ENCODE data around the gene ATE1. TPM values are rescaled to one million over a fixed set of nuclear protein-coding genes. Genes with fewer than 3 reads are reported as not detected.
A peak's percentile ranks its signal among the peaks of the same experiment; 100 is the strongest.

The ATE1 gene
- total and polyA plus RNA-seq, 3 experiments from 2014 or later: 24.8 to 34.2 (median 32.0) TPM

DNA sequence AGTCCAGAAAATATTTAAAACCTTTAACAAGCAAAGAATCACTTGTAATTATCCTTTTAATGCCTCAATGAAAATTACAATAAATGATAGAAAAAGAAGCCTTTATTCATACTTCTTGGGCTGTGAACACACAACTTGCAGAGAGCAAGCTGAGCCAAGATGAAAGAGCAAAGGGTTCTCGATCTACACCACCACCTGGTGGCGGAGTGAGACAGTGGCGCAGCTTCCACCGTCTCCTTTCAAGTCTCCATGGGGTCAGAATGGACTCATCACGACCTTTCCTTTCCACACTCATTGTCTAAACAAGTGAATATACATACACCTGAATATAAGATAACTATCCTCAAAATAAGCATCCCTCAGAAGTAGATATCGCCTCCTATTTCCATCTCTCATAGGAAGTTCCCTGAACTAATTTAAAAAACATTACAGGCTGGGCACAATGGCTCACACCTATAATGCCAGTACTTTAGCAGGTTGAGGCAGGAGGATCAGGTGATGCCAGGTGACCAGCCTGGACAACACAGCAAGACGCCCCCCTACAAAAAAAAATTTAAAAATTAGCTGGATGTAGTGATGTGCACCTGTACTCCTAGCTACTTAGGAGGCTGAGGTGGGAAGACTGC, 40.7 kb downstream of the ATE1 start:
- Histone ChIP-seq H3K27ac (ENCODE audit: low read depth, low read length) (no peak overlapping the region), H3K27me3 (ENCODE audit: insufficient read depth, low read length, poor library complexity, severe bottlenecking) (no peaks in the 10 kb centered on the region), H3K36me3 (ENCODE audit: insufficient read depth, low read length) (no peaks in the 10 kb centered on the region), H3K4me1 (ENCODE audit: insufficient read depth, low read length) (no peaks in the 10 kb centered on the region), H3K4me3 (ENCODE audit: low read length) (no peak overlapping the region), H3K9me3 (ENCODE audit: low read length) (no peaks in the 10 kb centered on the region)
- CTCF ChIA-PET: interaction anchor here (1.1 to 1.5 kb wide), 3 partner anchors 14 to 938 kb away, joined by 3 to 6 read pairs (median 4); no protein-coding TSS in a partner anchor
- no peaks in the 10 kb centered on the region for H3K27me3 Mint-ChIP-seq
- no peak overlapping the region for H3K4me3 Mint-ChIP-seq
- POLR2A ChIA-PET: no interaction called here
- H3K4me1 Mint-ChIP-seq: peaks cover 0 to 1% (median 0%) of the 10 kb centered on the region in 3 donors
- H3K9me3 Mint-ChIP-seq: no peaks in the 10 kb centered on the region
- peaks cover 0 to 33% (median 15%) of the 10 kb centered on the region in 3 donors for H3K36me3 Mint-ChIP-seq
- H3K27ac Mint-ChIP-seq: peak overlapping the region in 1 of 8 donors; percentile 43
- DNase-seq: peak in 4 of 5 donors; percentile 5 to 49 (median 8)

DNA sequence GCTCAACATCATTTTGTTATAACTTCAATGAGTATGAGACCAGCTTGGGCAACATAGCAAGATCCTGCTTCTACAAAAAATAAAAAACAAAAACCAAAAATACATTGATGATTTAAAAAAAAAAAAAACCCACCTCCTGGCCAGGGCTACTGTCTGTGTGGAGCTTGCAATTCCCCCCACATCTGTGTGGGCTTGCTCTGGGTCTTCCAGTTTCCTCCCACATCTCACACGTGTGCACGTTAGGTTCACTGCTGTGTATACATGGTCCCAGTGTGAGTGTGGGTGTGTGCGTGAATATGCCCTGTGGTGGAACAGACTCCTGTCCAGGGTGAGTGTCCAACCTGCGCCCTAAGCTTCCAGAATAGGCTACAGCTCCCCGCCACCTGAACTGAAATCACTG, 41.6 kb downstream of the ATE1 start:
- no peak overlapping the region for H3K27ac ChIP-seq (ENCODE audit: low read depth, low read length)
- no peaks in the 10 kb centered on the region for H3K9me3 ChIP-seq (ENCODE audit: low read length)
- H3K4me1 ChIP-seq (ENCODE audit: insufficient read depth, low read length): no peaks in the 10 kb centered on the region
- ChIA-PET POLR2A (no interaction called here), CTCF (interaction anchor here (1.1 kb wide), 2 partner anchors 14 to 937 kb away, joined by 3 read pairs; no protein-coding TSS in a partner anchor)
- Mint-ChIP-seq H3K27me3 (no peaks in the 10 kb centered on the region), H3K4me3 (no peak overlapping the region), H3K36me3 (peaks cover 0 to 28% (median 15%) of the 10 kb centered on the region in 3 donors), H3K9me3 (no peaks in the 10 kb centered on the region), H3K27ac (no peak overlapping the region), H3K4me1 (peaks cover 0 to 1% (median 0%) of the 10 kb centered on the region in 3 donors)
- no peaks in the 10 kb centered on the region for H3K27me3 ChIP-seq (ENCODE audit: insufficient read depth, low read length, poor library complexity, severe bottlenecking)
- no peak for DNase-seq
- no peaks in the 10 kb centered on the region for H3K36me3 ChIP-seq (ENCODE audit: insufficient read depth, low read length)
- no peak overlapping the region for H3K4me3 ChIP-seq (ENCODE audit: low read length)

DNA sequence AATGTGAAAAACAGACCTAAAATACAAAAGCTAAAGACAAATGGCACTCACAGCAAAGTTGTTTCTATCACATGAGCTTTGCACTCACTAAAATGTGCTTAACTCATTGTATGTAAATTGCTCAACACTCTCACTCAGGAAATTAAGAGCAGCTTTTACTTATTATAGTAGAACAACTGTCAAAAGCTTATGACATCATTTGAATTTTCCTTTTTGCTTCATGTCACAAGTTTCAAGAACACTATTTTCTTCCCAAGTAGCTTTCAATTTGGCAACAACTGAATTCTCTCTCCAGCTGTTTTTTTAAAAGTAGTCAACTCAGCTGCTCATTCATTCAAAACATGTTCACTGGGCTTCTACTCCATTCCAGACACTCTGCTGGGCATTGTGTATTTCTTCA, 46.9 kb downstream of the ATE1 start:
- Mint-ChIP-seq H3K36me3 (peaks cover 0 to 37% (median 20%) of the 10 kb centered on the region in 3 donors), H3K4me1 (peaks cover 0 to 5% (median 0%) of the 10 kb centered on the region in 3 donors), H3K4me3 (no peak overlapping the region), H3K9me3 (no peaks in the 10 kb centered on the region), H3K27me3 (no peaks in the 10 kb centered on the region), H3K27ac (no peak overlapping the region)
- no peak overlapping the region for H3K4me3 ChIP-seq (ENCODE audit: low read length)
- DNase-seq: no peak
- no peaks in the 10 kb centered on the region for H3K4me1 ChIP-seq (ENCODE audit: insufficient read depth, low read length)
- H3K9me3 ChIP-seq (ENCODE audit: low read length): no peaks in the 10 kb centered on the region
- POLR2A ChIA-PET: no interaction called here
- no peaks in the 10 kb centered on the region for H3K27me3 ChIP-seq (ENCODE audit: insufficient read depth, low read length, poor library complexity, severe bottlenecking)
- no peak overlapping the region for H3K27ac ChIP-seq (ENCODE audit: low read depth, low read length)
- no peaks in the 10 kb centered on the region for H3K36me3 ChIP-seq (ENCODE audit: insufficient read depth, low read length)
- CTCF ChIA-PET: no interaction called here

DNA sequence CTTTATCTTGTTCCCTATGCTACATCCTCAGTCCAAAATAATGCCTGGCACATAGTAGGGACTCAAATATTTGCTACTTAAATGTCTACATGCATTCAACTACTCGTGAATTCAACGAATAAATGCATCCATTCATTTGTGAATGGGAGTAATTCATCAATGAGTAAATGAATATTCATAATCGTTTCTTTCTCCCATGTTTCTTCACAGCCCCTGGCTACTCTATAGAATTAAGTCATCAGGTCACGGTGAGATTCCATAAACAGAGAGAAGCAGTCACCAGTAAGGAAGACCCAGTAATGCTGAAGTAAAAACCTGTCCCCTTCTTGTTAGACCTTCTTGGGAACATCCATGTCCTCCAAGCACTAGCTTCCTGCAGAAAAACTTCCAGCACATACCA, 48.4 kb downstream of the ATE1 start:
- no peaks in the 10 kb centered on the region for H3K27me3 Mint-ChIP-seq
- H3K4me3 Mint-ChIP-seq: no peak overlapping the region
- peaks cover 0 to 39% (median 20%) of the 10 kb centered on the region in 3 donors for H3K36me3 Mint-ChIP-seq
- Histone ChIP-seq H3K27me3 (ENCODE audit: insufficient read depth, low read length, poor library complexity, severe bottlenecking) (no peaks in the 10 kb centered on the region), H3K9me3 (ENCODE audit: low read length) (no peaks in the 10 kb centered on the region), H3K4me1 (ENCODE audit: insufficient read depth, low read length) (no peaks in the 10 kb centered on the region), H3K4me3 (ENCODE audit: low read length) (no peak overlapping the region), H3K27ac (ENCODE audit: low read depth, low read length) (no peak overlapping the region), H3K36me3 (ENCODE audit: insufficient read depth, low read length) (no peaks in the 10 kb centered on the region)
- DNase-seq: no peak
- ChIA-PET CTCF (no interaction called here), POLR2A (no interaction called here)
- no peak overlapping the region for H3K27ac Mint-ChIP-seq
- peaks cover 0 to 5% (median 0%) of the 10 kb centered on the region in 3 donors for H3K4me1 Mint-ChIP-seq
- no peaks in the 10 kb centered on the region for H3K9me3 Mint-ChIP-seq

DNA sequence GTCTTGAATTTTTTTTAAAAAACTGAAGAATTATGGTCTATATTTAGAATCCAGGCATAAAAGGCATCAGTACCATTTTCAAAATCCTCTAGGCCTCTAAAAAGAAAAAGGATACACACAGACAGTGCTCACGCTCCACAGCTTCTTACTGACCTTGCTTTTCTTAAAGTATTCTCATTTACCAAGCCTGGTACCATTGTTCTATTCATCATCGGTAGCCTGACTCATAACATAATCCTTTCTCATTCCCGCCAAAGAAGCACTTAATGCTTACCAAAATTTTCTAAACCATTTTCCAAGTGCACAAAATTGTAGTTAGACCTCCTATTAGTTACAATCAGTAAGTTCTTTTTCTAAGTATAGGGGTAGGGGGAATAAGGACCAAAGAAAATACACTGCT, 54.6 kb downstream of the ATE1 start:
- Histone ChIP-seq H3K36me3 (ENCODE audit: insufficient read depth, low read length) (no peaks in the 10 kb centered on the region), H3K27ac (ENCODE audit: low read depth, low read length) (no peak overlapping the region), H3K4me3 (ENCODE audit: low read length) (no peak overlapping the region), H3K27me3 (ENCODE audit: insufficient read depth, low read length, poor library complexity, severe bottlenecking) (no peaks in the 10 kb centered on the region), H3K9me3 (ENCODE audit: low read length) (no peaks in the 10 kb centered on the region), H3K4me1 (ENCODE audit: insufficient read depth, low read length) (no peaks in the 10 kb centered on the region)
- Mint-ChIP-seq H3K27me3 (peaks cover 0 to 1% of the 10 kb centered on the region in 2 donors), H3K9me3 (no peaks in the 10 kb centered on the region), H3K36me3 (peaks cover 5 to 40% (median 15%) of the 10 kb centered on the region in 3 donors), H3K4me3 (no peak overlapping the region), H3K27ac (no peak overlapping the region), H3K4me1 (no peaks in the 10 kb centered on the region)
- DNase-seq: no peak
- ChIA-PET CTCF (no interaction called here), POLR2A (no interaction called here)

DNA sequence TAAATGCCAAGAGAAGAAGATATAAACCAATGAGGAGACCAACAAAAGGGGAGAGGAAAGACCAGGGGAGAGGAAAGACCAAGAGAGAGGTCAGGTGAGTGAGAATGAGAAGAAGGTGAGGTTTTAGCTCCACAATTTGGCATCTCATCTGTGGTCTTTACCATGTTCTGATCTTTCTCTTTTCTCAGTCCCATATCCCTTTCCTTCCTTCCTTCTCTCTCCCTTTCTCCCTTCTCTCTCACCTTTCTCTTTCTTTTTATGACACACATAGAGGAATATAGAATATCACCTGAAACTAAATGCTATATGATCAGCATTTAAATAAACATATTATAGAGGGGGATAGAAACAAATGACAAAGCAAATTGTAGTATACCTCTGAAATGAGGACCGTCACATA, 57.4 kb downstream of the ATE1 start:
- Histone ChIP-seq H3K4me1 (ENCODE audit: insufficient read depth, low read length) (no peaks in the 10 kb centered on the region), H3K4me3 (ENCODE audit: low read length) (no peak overlapping the region), H3K36me3 (ENCODE audit: insufficient read depth, low read length) (no peaks in the 10 kb centered on the region), H3K9me3 (ENCODE audit: low read length) (no peaks in the 10 kb centered on the region), H3K27me3 (ENCODE audit: insufficient read depth, low read length, poor library complexity, severe bottlenecking) (no peaks in the 10 kb centered on the region), H3K27ac (ENCODE audit: low read depth, low read length) (no peak overlapping the region)
- H3K9me3 Mint-ChIP-seq: no peaks in the 10 kb centered on the region
- peaks cover 5 to 50% (median 18%) of the 10 kb centered on the region in 3 donors for H3K36me3 Mint-ChIP-seq
- H3K4me3 Mint-ChIP-seq: no peak overlapping the region
- peak overlapping the region in 1 of 8 donors; percentile 67 for H3K27ac Mint-ChIP-seq
- H3K27me3 Mint-ChIP-seq: peaks cover 0 to 1% of the 10 kb centered on the region in 2 donors
- DNase-seq: no peak
- ChIA-PET CTCF (no interaction called here), POLR2A (no interaction called here)
- no peaks in the 10 kb centered on the region for H3K4me1 Mint-ChIP-seq

DNA sequence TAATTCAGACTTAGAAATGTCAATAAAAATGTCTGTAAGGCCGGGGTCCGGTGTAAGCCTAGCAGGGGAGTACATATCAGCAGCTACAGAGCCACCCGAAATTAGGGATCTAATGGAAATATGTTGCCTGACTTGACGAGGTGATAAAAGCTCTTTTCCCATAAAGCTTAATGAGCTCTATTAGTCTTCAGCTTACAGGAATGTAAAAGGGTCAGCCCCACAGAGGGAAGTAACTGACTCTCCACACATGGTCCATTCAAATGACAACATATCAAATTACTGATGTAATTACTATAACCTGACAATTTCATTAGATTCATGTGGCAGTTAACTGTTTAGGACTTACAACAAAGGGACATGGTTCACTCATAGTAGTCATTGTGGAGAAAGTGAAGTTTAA, 62.3 kb downstream of the ATE1 start:
- no peaks in the 10 kb centered on the region for H3K9me3 Mint-ChIP-seq
- no peak overlapping the region for H3K4me3 ChIP-seq (ENCODE audit: low read length)
- no peaks in the 10 kb centered on the region for H3K4me1 ChIP-seq (ENCODE audit: insufficient read depth, low read length)
- H3K27ac ChIP-seq (ENCODE audit: low read depth, low read length): no peak overlapping the region
- CTCF ChIA-PET: interaction anchor here (1.6 kb wide), 1 partner anchor 11 kb away, joined by 3 read pairs; no protein-coding TSS in a partner anchor
- no peaks in the 10 kb centered on the region for H3K9me3 ChIP-seq (ENCODE audit: low read length)
- H3K36me3 ChIP-seq (ENCODE audit: insufficient read depth, low read length): no peaks in the 10 kb centered on the region
- peak overlapping the region in 1 of 8 donors; percentile 33 for H3K27ac Mint-ChIP-seq
- H3K4me1 Mint-ChIP-seq: peaks cover 6 to 12% (median 8%) of the 10 kb centered on the region in 3 donors
- peaks cover 0 to 1% of the 10 kb centered on the region in 2 donors for H3K27me3 Mint-ChIP-seq
- H3K4me3 Mint-ChIP-seq: no peak overlapping the region
- H3K27me3 ChIP-seq (ENCODE audit: insufficient read depth, low read length, poor library complexity, severe bottlenecking): no peaks in the 10 kb centered on the region
- POLR2A ChIA-PET: no interaction called here
- DNase-seq: no peak
- H3K36me3 Mint-ChIP-seq: peaks cover 5 to 67% (median 22%) of the 10 kb centered on the region in 3 donors

DNA sequence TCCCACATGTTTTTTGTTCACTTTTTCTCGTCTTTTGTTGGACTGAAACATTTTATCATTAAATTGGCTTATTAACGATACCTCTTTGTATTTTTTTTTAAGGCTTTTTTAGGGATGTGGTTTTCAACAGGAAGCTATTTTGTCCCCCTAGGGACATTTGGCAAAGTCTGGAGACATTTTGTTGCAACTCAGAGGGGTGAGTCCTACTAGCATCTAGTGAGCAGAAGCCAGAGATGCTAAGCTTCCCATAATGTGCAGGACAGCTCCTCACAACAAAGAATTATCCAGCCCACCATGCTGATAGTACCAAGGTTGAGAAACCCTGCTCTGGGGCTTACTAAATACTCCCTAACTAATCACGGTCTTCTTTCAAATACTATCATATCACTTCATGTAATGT, 63.2 kb downstream of the ATE1 start:
- peaks cover 6 to 12% (median 8%) of the 10 kb centered on the region in 3 donors for H3K4me1 Mint-ChIP-seq
- no peaks in the 10 kb centered on the region for H3K36me3 ChIP-seq (ENCODE audit: insufficient read depth, low read length)
- no peak for DNase-seq
- no peak overlapping the region for H3K27ac ChIP-seq (ENCODE audit: low read depth, low read length)
- peaks cover 0 to 1% of the 10 kb centered on the region in 2 donors for H3K27me3 Mint-ChIP-seq
- no peaks in the 10 kb centered on the region for H3K4me1 ChIP-seq (ENCODE audit: insufficient read depth, low read length)
- H3K4me3 ChIP-seq (ENCODE audit: low read length): no peak overlapping the region
- H3K36me3 Mint-ChIP-seq: peaks cover 5 to 66% (median 22%) of the 10 kb centered on the region in 3 donors
- no peaks in the 10 kb centered on the region for H3K9me3 Mint-ChIP-seq
- no peaks in the 10 kb centered on the region for H3K9me3 ChIP-seq (ENCODE audit: low read length)
- ChIA-PET POLR2A (no interaction called here), CTCF (interaction anchor here (1.3 kb wide), 1 partner anchor 14 kb away, joined by 3 read pairs; no protein-coding TSS in a partner anchor)
- no peak overlapping the region for H3K27ac Mint-ChIP-seq
- H3K4me3 Mint-ChIP-seq: no peak overlapping the region
- no peaks in the 10 kb centered on the region for H3K27me3 ChIP-seq (ENCODE audit: insufficient read depth, low read length, poor library complexity, severe bottlenecking)
